ENCODE results near the gene DCHS2. TPM values are rescaled to one million over a fixed set of nuclear protein-coding genes. Genes with fewer than 3 reads are reported as not detected.

The DCHS2 gene
- total RNA-seq, 1 experiment from 2014 or later: not detected

DNA sequence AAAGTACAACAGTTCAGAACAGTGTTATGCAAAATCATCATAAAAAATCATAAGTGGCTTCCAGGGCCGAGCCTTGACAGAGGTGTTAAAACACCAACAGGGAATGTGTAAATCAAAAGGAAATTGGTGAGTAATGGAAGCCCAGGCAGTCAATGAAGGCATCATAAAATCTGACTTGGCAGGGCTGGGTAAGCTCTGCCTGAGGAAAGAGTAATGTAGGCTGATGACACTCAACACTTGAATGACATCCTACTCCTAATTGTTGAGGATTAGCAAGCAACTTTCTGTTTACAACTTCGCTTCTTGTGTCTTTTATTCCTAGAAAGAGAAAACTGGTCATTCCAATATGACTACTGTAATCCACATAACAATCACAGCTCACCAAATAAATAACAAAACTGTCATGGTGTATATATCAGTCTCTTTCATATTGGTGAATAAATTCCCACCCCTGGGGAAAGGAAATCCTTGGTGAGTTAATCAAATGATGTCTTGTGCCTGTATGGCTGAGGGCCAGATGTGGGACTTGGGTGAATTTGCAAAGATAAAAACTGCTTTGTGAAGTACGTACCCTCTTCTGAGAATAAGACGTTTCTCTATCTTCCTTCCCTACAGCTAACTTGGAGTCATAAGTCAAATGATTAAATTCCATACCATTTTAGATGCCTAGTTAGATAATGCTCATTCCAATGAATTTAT lies 196.8 kb downstream of the DCHS2 start:
- intact Hi-C loops (cut with micrococcal nuclease; ENCODE audit: unreplicated experiment): no loop called here
- TF ChIP-seq, protein P1, sequence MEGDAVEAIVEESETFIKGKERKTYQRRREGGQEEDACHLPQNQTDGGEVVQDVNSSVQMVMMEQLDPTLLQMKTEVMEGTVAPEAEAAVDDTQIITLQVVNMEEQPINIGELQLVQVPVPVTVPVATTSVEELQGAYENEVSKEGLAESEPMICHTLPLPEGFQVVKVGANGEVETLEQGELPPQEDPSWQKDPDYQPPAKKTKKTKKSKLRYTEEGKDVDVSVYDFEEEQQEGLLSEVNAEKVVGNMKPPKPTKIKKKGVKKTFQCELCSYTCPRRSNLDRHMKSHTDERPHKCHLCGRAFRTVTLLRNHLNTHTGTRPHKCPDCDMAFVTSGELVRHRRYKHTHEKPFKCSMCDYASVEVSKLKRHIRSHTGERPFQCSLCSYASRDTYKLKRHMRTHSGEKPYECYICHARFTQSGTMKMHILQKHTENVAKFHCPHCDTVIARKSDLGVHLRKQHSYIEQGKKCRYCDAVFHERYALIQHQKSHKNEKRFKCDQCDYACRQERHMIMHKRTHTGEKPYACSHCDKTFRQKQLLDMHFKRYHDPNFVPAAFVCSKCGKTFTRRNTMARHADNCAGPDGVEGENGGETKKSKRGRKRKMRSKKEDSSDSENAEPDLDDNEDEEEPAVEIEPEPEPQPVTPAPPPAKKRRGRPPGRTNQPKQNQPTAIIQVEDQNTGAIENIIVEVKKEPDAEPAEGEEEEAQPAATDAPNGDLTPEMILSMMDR (IDR thresholded peaks at IDR 0.05; ENCODE audit: insufficient read depth in 1 of 2, low read depth in 1 of 2, low read length in 1 of 2, severe bottlenecking in 1 of 2, unreplicated experiment in 1 of 2): no peak
- no peak overlapping the region for H3K4me3 ChIP-seq (ENCODE audit: low read depth, low read length)
- no TSS peak for BruUV-seq (replicated peaks)
- H3K4me1 Mint-ChIP-seq (ENCODE audit: low read depth, unreplicated experiment): no peaks in the 10 kb centered on the region
- no peaks in the 10 kb centered on the region for H3K4me1 ChIP-seq
- H3K9me3 Mint-ChIP-seq (ENCODE audit: unreplicated experiment): no peaks in the 10 kb centered on the region
- POLR2A ChIA-PET: no interaction called here
- H3K27me3 ChIP-seq (replicated peaks; ENCODE audit: control insufficient read depth, insufficient read depth, low read length): no peaks in the 10 kb centered on the region
- H3K36me3 Mint-ChIP-seq (ENCODE audit: insufficient read depth, unreplicated experiment): no peaks in the 10 kb centered on the region
- H3K36me3 ChIP-seq (ENCODE audit: control insufficient read depth, insufficient read depth, low read length): no peaks in the 10 kb centered on the region
- H3K9me3 ChIP-seq: no peaks in the 10 kb centered on the region
- H3K4me3 Mint-ChIP-seq (ENCODE audit: unreplicated experiment): no peak overlapping the region
- CTCF ChIA-PET: no interaction called here
- no peak overlapping the region for H3K27ac Mint-ChIP-seq (ENCODE audit: unreplicated experiment)
- peaks cover 15% of the 10 kb centered on the region for H3K27me3 Mint-ChIP-seq (ENCODE audit: insufficient read depth, unreplicated experiment)
- no peak for DNase-seq

DNA sequence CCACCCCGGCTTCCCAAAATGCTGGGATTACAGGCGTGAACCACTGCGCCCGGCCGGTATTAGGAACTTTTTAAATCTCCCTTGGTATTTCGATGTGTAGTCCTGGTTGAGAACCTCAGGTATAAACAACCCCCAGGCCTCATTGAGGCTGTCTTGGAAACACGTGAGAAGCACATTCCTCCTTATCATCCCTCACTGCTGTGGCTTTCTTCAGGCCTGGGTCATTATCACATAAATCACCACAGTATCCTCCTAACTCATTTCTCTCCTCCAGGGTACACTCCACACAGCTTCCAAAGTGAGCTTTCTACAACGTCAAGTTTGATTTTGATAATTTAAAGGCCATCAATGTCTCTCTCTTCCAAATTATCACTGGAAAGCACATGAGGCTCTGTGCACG lies 198.2 kb downstream of the DCHS2 start:
- H3K4me1 ChIP-seq: no peaks in the 10 kb centered on the region
- intact Hi-C loops (cut with micrococcal nuclease; ENCODE audit: unreplicated experiment): no loop called here
- TF ChIP-seq, protein P1 (IDR thresholded peaks at IDR 0.05; ENCODE audit: insufficient read depth in 1 of 2, low read depth in 1 of 2, low read length in 1 of 2, severe bottlenecking in 1 of 2, unreplicated experiment in 1 of 2): no peak
- no peak overlapping the region for H3K4me3 ChIP-seq (ENCODE audit: low read depth, low read length)
- Mint-ChIP-seq H3K36me3 (ENCODE audit: insufficient read depth, unreplicated experiment) (no peaks in the 10 kb centered on the region), H3K27ac (ENCODE audit: unreplicated experiment) (no peak overlapping the region), H3K9me3 (ENCODE audit: unreplicated experiment) (no peaks in the 10 kb centered on the region), H3K4me3 (ENCODE audit: unreplicated experiment) (no peak overlapping the region), H3K27me3 (ENCODE audit: insufficient read depth, unreplicated experiment) (peaks cover 14% of the 10 kb centered on the region), H3K4me1 (ENCODE audit: low read depth, unreplicated experiment) (no peaks in the 10 kb centered on the region)
- H3K36me3 ChIP-seq (ENCODE audit: control insufficient read depth, insufficient read depth, low read length): no peaks in the 10 kb centered on the region
- POLR2A ChIA-PET: no interaction called here
- CTCF ChIA-PET: no interaction called here
- H3K9me3 ChIP-seq: no peaks in the 10 kb centered on the region
- BruUV-seq (replicated peaks): no TSS peak
- H3K27me3 ChIP-seq (replicated peaks; ENCODE audit: control insufficient read depth, insufficient read depth, low read length): no peaks in the 10 kb centered on the region
- DNase-seq: no peak

DNA sequence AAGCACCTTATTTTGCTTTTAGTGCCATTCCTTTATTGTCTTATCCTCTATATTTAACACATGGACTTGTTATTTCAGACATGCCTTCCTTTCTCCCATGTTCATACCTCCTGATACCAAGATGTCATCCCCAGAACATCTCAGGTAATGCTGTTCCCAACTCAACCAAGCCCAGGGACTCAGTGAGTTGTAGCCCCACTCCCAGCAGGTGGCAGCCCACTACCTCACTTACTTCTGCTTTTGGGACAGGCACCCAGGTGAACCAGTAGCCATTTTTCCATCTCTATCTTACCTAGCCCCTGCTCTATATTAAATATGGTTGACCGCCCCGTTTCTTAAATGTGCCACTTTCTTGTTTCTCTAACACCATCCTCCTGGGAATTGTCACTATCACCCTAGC lies 199.0 kb downstream of the DCHS2 start:
- Histone ChIP-seq H3K9me3 (no peaks in the 10 kb centered on the region), H3K4me1 (no peaks in the 10 kb centered on the region), H3K36me3 (ENCODE audit: control insufficient read depth, insufficient read depth, low read length) (no peaks in the 10 kb centered on the region), H3K27me3 (replicated peaks; ENCODE audit: control insufficient read depth, insufficient read depth, low read length) (no peaks in the 10 kb centered on the region), H3K4me3 (ENCODE audit: low read depth, low read length) (no peak overlapping the region)
- Mint-ChIP-seq H3K4me3 (ENCODE audit: unreplicated experiment) (no peak overlapping the region), H3K36me3 (ENCODE audit: insufficient read depth, unreplicated experiment) (no peaks in the 10 kb centered on the region), H3K27me3 (ENCODE audit: insufficient read depth, unreplicated experiment) (peaks cover 14% of the 10 kb centered on the region), H3K9me3 (ENCODE audit: unreplicated experiment) (no peaks in the 10 kb centered on the region), H3K4me1 (ENCODE audit: low read depth, unreplicated experiment) (no peaks in the 10 kb centered on the region), H3K27ac (ENCODE audit: unreplicated experiment) (no peak overlapping the region)
- TF ChIP-seq, protein P1 (IDR thresholded peaks at IDR 0.05; ENCODE audit: insufficient read depth in 1 of 2, low read depth in 1 of 2, low read length in 1 of 2, severe bottlenecking in 1 of 2, unreplicated experiment in 1 of 2): peak in 1 of 2 experiments; percentile 29
- CTCF ChIA-PET: no interaction called here
- peak in 1 of 2 experiments; percentile 12 for DNase-seq
- POLR2A ChIA-PET: no interaction called here
- BruUV-seq (replicated peaks): no TSS peak
- intact Hi-C loops (cut with micrococcal nuclease; ENCODE audit: unreplicated experiment): no loop called here
